SK-N-SH treated with all-trans-retinoic acid at 6 μM for 48 hours (cell line): ENCODE measurements around the gene ADAMTS2.

Source experiments
- ARNTL ChIP-seq: fragments of 450-650 bp; formaldehyde crosslinking; IDR thresholded peaks from 2 replicates; pipeline ENCODE4 v1.5.0; 2020; ENCODE audit warnings: low read depth, mild to moderate bottlenecking, moderate library complexity, borderline replicate concordance
- ISL1 ChIP-seq: fragments of 250-450 bp; sonication (Bioruptor Pico); IDR thresholded peaks from 2 replicates; pipeline ENCODE4 v2.1.2; 2022; ENCODE audit warnings: mild to moderate bottlenecking, moderate library complexity
- PATZ1 ChIP-seq: fragments of 250-450 bp; sonication (Bioruptor Pico); IDR thresholded peaks from 2 replicates; pipeline ENCODE4 v1.8.0; 2020; ENCODE audit warnings: mild to moderate bottlenecking, moderate library complexity, borderline replicate concordance
- RARB ChIP-seq: fragments of 250-450 bp; sonication (Bioruptor Pico); IDR thresholded peaks from 2 replicates; pipeline ENCODE4 v1.8.0; 2021; ENCODE audit warnings: mild to moderate bottlenecking, moderate library complexity
- ZNF70 ChIP-seq: fragments of 450-650 bp; formaldehyde crosslinking; IDR thresholded peaks from 2 replicates; pipeline ENCODE4 v1.5.0; 2020; ENCODE audit warnings: mild to moderate bottlenecking, moderate library complexity

DNA sequence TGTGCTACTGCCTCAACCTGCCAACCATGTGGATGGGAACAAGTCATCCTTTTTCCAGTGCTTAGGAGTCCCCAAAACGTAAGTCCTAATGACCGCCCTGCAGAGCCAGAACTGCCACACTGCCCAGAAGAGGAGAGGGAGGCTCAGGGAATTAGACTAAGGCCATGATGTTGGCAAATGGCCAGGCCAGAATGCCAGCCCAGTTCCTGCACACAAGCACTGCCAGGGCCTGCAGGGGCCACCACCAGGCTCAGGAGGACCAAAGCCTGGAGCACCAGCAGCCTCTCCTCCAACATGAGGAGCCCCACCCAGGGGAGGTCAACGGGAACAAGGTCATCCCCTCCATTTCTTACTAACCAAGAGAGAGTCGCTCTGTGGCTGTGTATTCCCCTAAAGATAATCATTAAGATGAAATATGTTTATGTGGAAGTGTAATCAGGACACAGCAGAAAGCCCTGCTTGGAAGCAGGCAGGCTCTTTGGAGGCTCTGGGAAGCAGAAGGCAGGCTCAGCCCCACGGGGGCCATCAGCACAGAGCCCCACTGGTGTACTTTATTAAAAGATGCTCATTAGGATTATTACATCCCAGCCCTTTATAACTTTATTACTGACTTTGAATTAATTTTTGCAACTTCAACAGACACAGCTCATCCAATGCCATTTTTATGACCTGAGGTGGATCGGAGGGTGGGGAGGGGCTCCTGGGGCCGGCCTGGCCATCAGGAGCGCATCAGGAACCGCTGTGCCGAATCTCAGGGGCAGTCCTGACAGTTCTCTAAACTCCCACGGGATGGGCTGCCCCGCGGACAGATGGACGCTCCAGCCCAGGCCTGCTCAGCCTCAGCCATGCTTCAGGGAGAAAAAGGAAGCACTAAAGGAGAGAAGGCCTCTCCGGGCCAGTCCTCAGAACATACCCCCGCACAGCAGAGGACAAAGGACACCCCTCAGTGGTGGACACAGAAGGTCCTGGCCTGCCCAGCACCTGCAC is 127.0 kb downstream of the ADAMTS2 start:
- TF ChIP-seq PATZ1 (CRISPR knock-in tag) (no peak), RARB (CRISPR knock-in tag) (no peak), ISL1 (no peak), ZNF70 (CRISPR knock-in tag) (no peak), ARNTL (CRISPR knock-in tag) (no peak)
